GM21717 (cell line): Measurements from ENCODE around the gene RRP36.

Source experiments
- ATAC-seq: cut with Tn5 transposase; IDR thresholded peaks from one replicate; pipeline ENCODE4 v1.9.1; 2021; ENCODE audit warnings: mild to moderate bottlenecking, moderate library complexity; ENCODE audit not compliant: unreplicated experiment

The RRP36 gene

DNA sequence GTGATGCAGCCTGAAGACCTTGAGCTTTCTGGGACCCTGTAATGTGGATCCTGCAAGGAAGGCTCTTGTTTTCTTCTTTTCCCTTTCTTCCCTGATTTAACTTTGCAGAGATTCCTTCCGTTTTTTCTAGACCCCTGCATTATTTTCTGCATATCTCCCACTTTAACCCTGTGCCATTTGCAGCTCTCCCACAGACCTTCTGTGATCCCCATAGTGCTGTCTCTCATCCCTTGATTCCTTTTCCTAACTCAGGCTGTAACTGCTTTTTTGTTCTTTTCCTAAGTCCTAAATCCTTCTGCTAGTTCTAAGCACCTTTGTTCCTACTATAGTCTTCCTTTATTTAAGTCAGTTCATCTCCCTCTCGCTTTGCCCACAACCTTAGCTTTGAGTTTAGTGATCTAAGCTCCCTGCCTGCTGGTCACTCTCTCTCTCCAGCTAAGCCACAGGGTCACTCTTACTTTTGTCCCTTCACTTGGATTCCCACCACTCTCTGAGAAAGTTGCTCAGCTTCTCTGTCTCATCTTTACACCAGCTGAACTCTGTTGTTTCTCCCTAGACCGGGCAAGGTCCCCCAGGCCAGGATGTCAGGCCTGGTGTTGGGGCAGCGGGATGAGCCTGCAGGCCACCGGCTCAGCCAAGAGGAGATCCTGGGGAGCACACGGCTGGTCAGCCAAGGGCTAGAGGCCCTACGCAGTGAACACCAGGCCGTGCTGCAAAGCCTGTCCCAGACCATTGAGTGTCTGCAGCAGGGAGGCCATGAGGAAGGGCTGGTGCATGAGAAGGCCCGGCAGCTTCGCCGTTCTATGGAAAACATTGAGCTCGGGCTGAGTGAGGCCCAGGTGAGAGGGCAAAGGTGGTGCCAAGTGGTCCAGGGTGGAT is 39.6 kb downstream of the RRP36 start:
- no peak for ATAC-seq

- ATAC-seq: no peak
Measured at GRCh38 chr6:43061861-43062260, 40.4 kb downstream of the RRP36 start.

DNA sequence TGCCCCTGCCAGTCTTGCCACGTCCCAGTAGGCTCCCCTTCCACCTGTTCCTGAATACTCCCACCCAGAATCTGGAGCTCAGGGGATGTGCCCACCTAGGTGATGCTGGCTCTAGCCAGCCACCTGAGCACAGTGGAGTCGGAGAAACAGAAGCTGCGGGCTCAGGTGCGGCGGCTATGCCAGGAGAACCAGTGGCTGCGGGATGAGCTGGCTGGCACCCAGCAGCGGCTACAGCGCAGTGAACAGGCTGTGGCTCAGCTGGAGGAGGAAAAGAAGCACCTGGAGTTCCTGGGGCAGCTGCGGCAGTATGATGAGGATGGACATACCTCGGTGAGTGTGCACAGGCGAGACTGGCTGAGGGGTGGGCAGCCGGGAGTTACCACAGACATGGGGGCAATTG is 41.4 kb downstream of the RRP36 start:
- no peak for ATAC-seq

- no peak for ATAC-seq
Measured at GRCh38 chr6:43070028-43070632, 48.7 kb downstream of the RRP36 start.

DNA sequence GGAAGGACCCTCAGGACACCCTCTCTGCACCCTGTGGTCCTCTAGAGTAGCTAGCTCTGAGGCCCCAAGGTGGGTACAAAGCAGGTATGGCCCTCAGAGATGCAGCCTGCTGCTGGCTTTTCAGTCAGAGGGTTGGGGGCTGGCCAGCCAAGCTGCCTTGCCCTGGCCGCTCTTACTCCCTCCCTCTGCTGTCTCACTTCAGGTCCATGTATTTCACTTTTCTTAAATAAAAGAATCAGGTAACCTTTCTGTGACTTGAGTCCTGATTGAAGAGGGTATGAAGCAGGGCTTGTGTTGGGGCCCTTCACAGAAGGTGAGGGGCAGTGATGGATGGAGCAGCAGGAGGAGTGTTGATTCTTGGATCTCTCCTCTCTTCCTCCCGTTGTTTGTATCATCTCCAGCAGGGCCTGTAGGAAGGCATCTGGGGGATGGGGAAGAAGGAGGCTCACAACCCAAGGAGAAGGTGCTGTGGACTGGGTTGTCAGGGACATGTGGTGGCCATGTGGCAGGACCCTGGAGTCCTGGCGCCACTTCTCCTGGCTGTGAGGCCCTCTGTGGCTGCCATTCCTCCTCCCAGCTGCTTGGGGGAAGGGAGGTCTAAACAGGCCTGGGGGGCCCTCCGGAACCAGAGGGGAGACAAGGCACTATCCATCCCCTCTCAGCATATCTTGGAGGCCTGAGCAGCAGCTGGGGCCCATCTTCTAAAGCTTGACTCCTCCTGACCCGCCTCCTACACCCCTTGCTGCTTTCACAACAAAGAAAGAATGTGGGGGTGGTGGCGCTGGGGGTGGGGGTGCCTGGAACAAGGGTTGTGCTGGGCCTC is 53.6 kb downstream of the RRP36 start:
- ATAC-seq: no peak

DNA sequence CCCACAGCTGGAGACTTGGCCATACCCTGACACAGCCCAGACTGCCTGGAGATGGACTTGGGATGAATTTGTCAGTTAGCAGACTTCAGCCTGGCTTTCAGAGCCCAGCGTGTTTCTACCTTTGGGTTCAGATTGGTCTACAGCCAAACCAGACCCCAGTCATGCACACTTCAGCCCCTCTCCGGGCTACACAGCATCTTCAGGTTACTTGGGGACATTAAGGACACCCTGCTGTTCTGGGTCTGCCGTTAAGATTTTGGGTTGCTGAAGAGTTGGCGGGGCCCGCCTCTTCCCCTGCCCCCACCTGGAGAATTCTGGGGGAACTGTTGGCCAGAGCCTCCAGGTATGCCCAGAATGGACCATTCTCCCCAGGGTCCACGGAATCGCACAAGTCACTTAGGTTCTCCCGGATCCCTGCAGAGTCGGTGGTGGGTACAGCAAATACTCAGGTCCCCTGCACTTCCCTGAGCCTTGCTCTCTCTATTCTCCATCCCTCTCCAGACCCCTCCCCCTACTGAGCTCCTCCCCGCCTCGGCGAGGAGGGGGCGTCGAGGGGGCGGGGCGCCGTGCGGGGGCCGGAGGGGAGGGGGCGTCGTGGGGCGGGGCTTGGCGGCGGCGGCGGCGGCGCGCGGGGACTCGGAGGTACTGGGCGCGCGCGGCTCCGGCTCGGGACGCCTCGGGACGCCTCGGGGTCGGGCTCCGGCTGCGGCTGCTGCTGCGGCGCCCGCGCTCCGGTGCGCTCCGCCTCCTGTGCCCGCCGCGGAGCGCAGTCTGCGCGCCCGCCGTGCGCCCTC is 54.4 kb downstream of the RRP36 start, which contains the start of gene PTK7:
Gene PTK7 (plus strand): TSS at position 645 of the 794 bp plus-strand sequence. CDS start 175 bp downstream, outside the sequence.
- no peak for ATAC-seq

DNA sequence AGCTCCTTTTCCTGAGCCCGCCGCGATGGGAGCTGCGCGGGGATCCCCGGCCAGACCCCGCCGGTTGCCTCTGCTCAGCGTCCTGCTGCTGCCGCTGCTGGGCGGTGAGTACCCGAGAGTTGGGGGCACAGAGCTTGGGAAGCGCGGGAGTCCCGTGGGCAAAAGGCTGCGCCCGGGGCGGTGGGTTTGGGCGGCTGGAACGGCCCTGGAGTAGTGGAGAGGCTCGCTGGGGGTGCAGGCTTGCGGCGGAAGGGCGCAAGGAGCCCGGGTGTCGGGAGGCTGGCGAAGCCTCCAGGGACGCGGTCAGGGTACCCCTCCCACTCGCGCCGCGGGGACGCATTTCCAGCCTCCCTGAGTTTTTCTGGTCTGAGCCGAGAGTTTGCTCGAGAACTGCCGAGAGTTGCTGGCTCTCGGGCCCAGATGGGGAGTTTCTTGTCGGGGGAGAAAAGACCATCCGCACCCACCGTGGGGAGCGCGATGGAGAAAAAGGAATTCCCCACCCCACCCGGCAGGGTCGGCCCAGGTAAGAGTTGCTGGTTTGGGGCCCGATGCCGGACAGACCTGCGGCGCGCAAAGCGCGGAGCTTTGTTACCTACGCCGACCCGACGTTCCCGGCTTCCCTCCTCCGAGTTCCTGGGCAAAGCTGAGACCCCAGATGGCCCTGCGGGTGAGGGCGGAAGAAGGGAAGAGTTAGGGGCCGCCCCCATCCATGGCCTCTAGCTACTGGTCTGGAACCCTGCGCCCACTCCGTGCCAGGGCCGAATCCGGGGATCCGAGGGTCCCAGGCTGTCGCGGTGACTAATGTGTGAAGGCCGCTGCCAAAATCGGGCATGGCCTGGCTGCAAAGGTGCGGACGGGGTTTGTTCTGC is 55.3 kb downstream of the RRP36 start:
- ATAC-seq: no peak

GRCh38 chr6:43077333-43077809 is 55.9 kb downstream of the RRP36 start:
- ATAC-seq: no peak

DNA sequence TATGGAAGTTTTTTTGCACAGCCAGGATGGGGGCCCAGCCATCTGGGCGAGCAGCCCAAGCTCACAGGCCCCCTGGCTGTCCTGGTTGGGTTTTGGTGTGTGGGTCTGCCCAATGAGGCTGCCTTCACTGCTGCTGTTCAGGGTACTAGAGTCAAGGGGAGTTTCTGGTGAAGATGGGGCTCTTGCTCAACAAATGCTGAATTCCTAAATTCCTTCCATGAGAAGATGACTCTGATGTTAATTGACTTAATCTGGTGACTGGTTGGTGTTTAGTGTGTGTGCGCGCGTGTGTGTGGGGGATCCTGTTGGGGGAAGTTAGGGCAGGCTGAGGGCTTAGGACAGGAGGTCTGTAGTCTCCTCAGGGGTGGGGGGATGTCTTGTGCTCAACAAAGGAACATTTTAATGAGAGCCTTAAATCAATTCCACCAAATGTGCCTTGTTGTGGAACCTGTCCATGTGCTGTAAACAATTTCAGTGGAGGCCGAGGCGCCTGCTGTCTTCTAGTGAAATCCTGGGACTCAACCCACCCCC is 56.6 kb downstream of the RRP36 start:
- ATAC-seq: no peak

DNA sequence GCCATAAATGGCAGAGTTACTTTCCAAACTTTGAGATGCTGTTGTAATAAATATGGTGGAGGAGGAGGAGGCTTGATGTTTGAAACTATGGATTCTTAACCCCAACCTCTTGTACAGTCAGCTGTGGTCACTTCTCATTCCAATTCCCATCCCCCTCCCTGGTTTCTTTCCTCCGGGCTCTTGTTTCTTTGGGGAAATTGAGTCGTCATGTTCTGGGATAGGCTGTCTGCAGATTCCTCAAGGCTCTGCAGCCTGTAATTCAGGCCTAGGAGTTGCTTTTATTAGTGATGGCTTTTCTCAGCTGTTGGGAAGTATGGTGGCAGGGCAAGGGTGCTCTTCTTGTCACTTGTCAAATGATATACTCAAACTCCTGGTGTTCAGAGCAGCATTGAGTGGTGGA is 57.3 kb downstream of the RRP36 start:
- no peak for ATAC-seq
